ENCODE data around the gene STK32B. TPM values are rescaled to one million over a fixed set of nuclear protein-coding genes. Genes with fewer than 3 reads are reported as not detected.

The STK32B gene
- total and polyA plus RNA-seq, 2 experiments from 2014 or later = 0.71 to 2.3 TPM

DNA sequence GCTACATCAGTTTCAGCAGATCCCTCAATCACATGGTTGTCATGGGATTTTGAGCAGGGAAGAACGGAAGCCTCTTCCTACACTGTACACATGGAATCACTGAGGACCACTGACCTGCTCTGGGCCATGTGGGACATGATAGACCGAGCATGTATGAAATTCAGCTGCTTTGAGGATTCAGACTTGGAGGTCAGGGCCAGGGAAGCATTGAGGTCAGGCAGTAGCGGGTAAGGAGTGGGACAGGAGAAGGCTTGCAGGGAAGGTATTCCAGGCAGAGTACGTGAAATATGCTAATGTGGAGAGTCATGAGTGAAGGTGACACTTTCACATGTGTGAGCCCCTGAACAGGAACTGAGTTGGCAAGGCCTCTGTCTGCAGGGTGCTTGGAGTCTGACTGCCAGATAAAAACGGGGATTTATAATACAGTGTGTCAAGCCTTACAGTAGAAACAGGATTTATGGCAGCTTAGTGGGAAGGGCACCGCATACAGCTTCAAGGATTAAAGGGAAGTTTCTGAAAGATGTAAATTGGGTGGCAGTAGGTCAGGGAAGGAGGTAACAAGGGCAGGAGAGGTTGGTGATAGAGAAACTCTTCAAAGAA lies 111.7 kb downstream of the STK32B start:
- Histone ChIP-seq H3K9me2 (ENCODE audit: insufficient read depth) (no peaks in the 10 kb centered on the region), H3K36me3 (ENCODE audit: insufficient read depth) (no peaks in the 10 kb centered on the region), H3K79me2 (replicated peaks; ENCODE audit: insufficient read depth) (no peaks in the 10 kb centered on the region), H3K27ac (ENCODE audit: low read depth) (no peak overlapping the region), H3K4me3 (no peak overlapping the region), H3K4me1 (ENCODE audit: insufficient read depth) (peaks cover 8% of the 10 kb centered on the region; the same call in 1 of the 2 replicates), H3K4me2 (no peak overlapping the region), H4K20me1 (replicated peaks; ENCODE audit: insufficient read depth) (no peaks in the 10 kb centered on the region), H2AFZ (no peak overlapping the region), H3F3A (replicated peaks; ENCODE audit: low read depth) (no peaks in the 10 kb centered on the region), H3K27me3 (ENCODE audit: insufficient read depth) (no peaks in the 10 kb centered on the region)
- TF ChIP-seq EZH2 (IDR thresholded peaks at IDR 0.05; ENCODE audit: low read depth, unreplicated experiment) = no peak
- no peak for TF ChIP-seq STAT1 (IDR thresholded peaks at IDR 0.05; ENCODE audit: unreplicated experiment)
- TF ChIP-seq EZH2phosphoT487 (IDR thresholded peaks at IDR 0.05; ENCODE audit: unreplicated experiment) = no peak
- TF ChIP-seq, protein P1, sequence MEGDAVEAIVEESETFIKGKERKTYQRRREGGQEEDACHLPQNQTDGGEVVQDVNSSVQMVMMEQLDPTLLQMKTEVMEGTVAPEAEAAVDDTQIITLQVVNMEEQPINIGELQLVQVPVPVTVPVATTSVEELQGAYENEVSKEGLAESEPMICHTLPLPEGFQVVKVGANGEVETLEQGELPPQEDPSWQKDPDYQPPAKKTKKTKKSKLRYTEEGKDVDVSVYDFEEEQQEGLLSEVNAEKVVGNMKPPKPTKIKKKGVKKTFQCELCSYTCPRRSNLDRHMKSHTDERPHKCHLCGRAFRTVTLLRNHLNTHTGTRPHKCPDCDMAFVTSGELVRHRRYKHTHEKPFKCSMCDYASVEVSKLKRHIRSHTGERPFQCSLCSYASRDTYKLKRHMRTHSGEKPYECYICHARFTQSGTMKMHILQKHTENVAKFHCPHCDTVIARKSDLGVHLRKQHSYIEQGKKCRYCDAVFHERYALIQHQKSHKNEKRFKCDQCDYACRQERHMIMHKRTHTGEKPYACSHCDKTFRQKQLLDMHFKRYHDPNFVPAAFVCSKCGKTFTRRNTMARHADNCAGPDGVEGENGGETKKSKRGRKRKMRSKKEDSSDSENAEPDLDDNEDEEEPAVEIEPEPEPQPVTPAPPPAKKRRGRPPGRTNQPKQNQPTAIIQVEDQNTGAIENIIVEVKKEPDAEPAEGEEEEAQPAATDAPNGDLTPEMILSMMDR (conservative IDR thresholded peaks at IDR 0.05; ENCODE audit: low read depth in 2 of 2) = no peak
- TF ChIP-seq NANOG (IDR thresholded peaks at IDR 0.05; ENCODE audit: borderline replicate concordance) = no peak
- TF ChIP-seq ZNF331 (CRISPR knock-in tag; IDR thresholded peaks at IDR 0.05; ENCODE audit: low read depth) = no peak
- TF ChIP-seq CREB1 (CRISPR knock-in tag; IDR thresholded peaks at IDR 0.05; ENCODE audit: low read depth) = no peak
- no peak for TF ChIP-seq ZNF462 (CRISPR knock-in tag; IDR thresholded peaks at IDR 0.05)
- TF ChIP-seq JUNB (IDR thresholded peaks at IDR 0.05; ENCODE audit: unreplicated experiment) = no peak
- TF ChIP-seq, protein P2, sequence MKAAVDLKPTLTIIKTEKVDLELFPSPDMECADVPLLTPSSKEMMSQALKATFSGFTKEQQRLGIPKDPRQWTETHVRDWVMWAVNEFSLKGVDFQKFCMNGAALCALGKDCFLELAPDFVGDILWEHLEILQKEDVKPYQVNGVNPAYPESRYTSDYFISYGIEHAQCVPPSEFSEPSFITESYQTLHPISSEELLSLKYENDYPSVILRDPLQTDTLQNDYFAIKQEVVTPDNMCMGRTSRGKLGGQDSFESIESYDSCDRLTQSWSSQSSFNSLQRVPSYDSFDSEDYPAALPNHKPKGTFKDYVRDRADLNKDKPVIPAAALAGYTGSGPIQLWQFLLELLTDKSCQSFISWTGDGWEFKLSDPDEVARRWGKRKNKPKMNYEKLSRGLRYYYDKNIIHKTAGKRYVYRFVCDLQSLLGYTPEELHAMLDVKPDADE (IDR thresholded peaks at IDR 0.05) = no peak
- TF ChIP-seq REST (IDR thresholded peaks at IDR 0.05; ENCODE audit: unreplicated experiment) = no peak
- no peak for TF ChIP-seq ZNF114 (CRISPR knock-in tag; IDR thresholded peaks at IDR 0.05)
- no peak for TF ChIP-seq POLR2AphosphoS5 (IDR thresholded peaks at IDR 0.05; ENCODE audit: low read depth)
- no peaks in the 10 kb centered on the region for H3K36me3 Mint-ChIP-seq (ENCODE audit: low read depth)
- peaks cover 6% of the 10 kb centered on the region for H3K27me3 Mint-ChIP-seq (ENCODE audit: insufficient read depth, low read depth, poor library complexity)
- no peak overlapping the region for H3K4me3 Mint-ChIP-seq
- DNase-seq (ENCODE audit: low spot score) (no peak), ATAC-seq (no peak)
- H3K9me3 Mint-ChIP-seq = peaks cover 3% of the 10 kb centered on the region; the same call in 1 of the 3 replicates
- peaks cover 13% of the 10 kb centered on the region for H3K4me1 Mint-ChIP-seq
- no peak overlapping the region for H3K27ac Mint-ChIP-seq
